ACC112 (cell line): Measurements from ENCODE around the gene VRTN.

Experiments used
- H2AFZ ChIP-seq: fragments of 200-600 bp; sonication (generic); one replicate; pipeline ENCODE4 v1.6.0; 2017; ENCODE audit warnings: antibody characterized with exemption, low read length; ENCODE audit not compliant: unreplicated experiment
- H3K27ac ChIP-seq: fragments of 200-600 bp; sonication (generic); 2 replicates; pipeline ENCODE4 v1.5.1; 2014; ENCODE audit warnings: low read depth, mild to moderate bottlenecking, antibody characterized with exemption, low read length, moderate library complexity
- H3K27me3 ChIP-seq: fragments of 200-600 bp; sonication (generic); 2 replicates; pipeline ENCODE4 v1.6.1; 2014; ENCODE audit warnings: mild to moderate bottlenecking, antibody characterized with exemption, low read length, moderate library complexity, mixed read lengths; ENCODE audit not compliant: insufficient read depth
- H3K36me3 ChIP-seq: fragments of 200-600 bp; sonication (generic); 2 replicates; pipeline ENCODE4 v1.6.1; 2016; ENCODE audit warnings: mild to moderate bottlenecking, antibody characterized with exemption, low read length, moderate library complexity, mixed read lengths; ENCODE audit not compliant: insufficient read depth
- H3K4me1 ChIP-seq: fragments of 200-600 bp; sonication (generic); one replicate; pipeline ENCODE4 v1.6.1; 2016; ENCODE audit warnings: low read length, mixed read lengths; ENCODE audit not compliant: insufficient read depth, unreplicated experiment, control insufficient read depth
- H3K4me3 ChIP-seq: fragments of 200-600 bp; sonication (generic); 2 replicates; pipeline ENCODE4 v1.5.1; 2014; ENCODE audit warnings: mild to moderate bottlenecking, low read depth, low read length
- H3K79me2 ChIP-seq: fragments of 200-600 bp; sonication (generic); one replicate; pipeline ENCODE4 v1.6.0; 2016; ENCODE audit warnings: low read length; ENCODE audit not compliant: control insufficient read depth, unreplicated experiment, insufficient read depth

VRTN gene

GRCh38 chr14:74349757-74350156 lies 1.5 kb downstream of the VRTN start:
- no peak overlapping the region for H3K4me3 ChIP-seq
- no peaks in the 10 kb centered on the region for H3K36me3 ChIP-seq
- H3K27me3 ChIP-seq = peaks cover 44% of the 10 kb centered on the region
- H3K79me2 ChIP-seq = no peaks in the 10 kb centered on the region
- H3K4me1 ChIP-seq = no peaks in the 10 kb centered on the region
- no peak overlapping the region for H3K27ac ChIP-seq
- no peak overlapping the region for H2AFZ ChIP-seq

- H3K27ac ChIP-seq = no peak overlapping the region
- H3K27me3 ChIP-seq = peaks cover 44% of the 10 kb centered on the region
- H3K4me3 ChIP-seq = no peak overlapping the region
- no peaks in the 10 kb centered on the region for H3K4me1 ChIP-seq
- no peaks in the 10 kb centered on the region for H3K79me2 ChIP-seq
- no peak overlapping the region for H2AFZ ChIP-seq
- H3K36me3 ChIP-seq = no peaks in the 10 kb centered on the region
Observed at GRCh38 chr14:74350211-74350927, 2.1 kb downstream of the VRTN start.

GRCh38 chr14:74350928-74351323 lies 2.7 kb downstream of the VRTN start:
- Histone ChIP-seq H3K36me3 (no peaks in the 10 kb centered on the region), H3K27me3 (peaks cover 44% of the 10 kb centered on the region), H2AFZ (no peak overlapping the region), H3K4me3 (no peak overlapping the region), H3K4me1 (no peaks in the 10 kb centered on the region), H3K27ac (no peak overlapping the region), H3K79me2 (no peaks in the 10 kb centered on the region)

GRCh38 chr14:74356892-74357575 lies 8.8 kb downstream of the VRTN start:
- Histone ChIP-seq H3K4me3 (no peak overlapping the region), H3K79me2 (no peaks in the 10 kb centered on the region), H2AFZ (no peak overlapping the region), H3K4me1 (no peaks in the 10 kb centered on the region), H3K36me3 (no peaks in the 10 kb centered on the region), H3K27me3 (no peaks in the 10 kb centered on the region), H3K27ac (no peak overlapping the region)

- H2AFZ ChIP-seq = no peak overlapping the region
- no peaks in the 10 kb centered on the region for H3K36me3 ChIP-seq
- no peaks in the 10 kb centered on the region for H3K4me1 ChIP-seq
- H3K4me3 ChIP-seq = no peak overlapping the region
- no peaks in the 10 kb centered on the region for H3K27me3 ChIP-seq
- no peak overlapping the region for H3K27ac ChIP-seq
- no peaks in the 10 kb centered on the region for H3K79me2 ChIP-seq
Observed at GRCh38 chr14:74357585-74357984, 9.3 kb downstream of the VRTN start.

- H2AFZ ChIP-seq = no peak overlapping the region
- H3K27me3 ChIP-seq = no peaks in the 10 kb centered on the region
- no peak overlapping the region for H3K27ac ChIP-seq
- H3K4me1 ChIP-seq = no peaks in the 10 kb centered on the region
- H3K79me2 ChIP-seq = no peaks in the 10 kb centered on the region
- no peak overlapping the region for H3K4me3 ChIP-seq
- no peaks in the 10 kb centered on the region for H3K36me3 ChIP-seq
Observed at GRCh38 chr14:74358176-74358829, 10.0 kb downstream of the VRTN start.

- no peaks in the 10 kb centered on the region for H3K4me1 ChIP-seq
- no peaks in the 10 kb centered on the region for H3K36me3 ChIP-seq
- H3K79me2 ChIP-seq = no peaks in the 10 kb centered on the region
- no peak overlapping the region for H3K4me3 ChIP-seq
- H3K27ac ChIP-seq = no peak overlapping the region
- no peak overlapping the region for H2AFZ ChIP-seq
- H3K27me3 ChIP-seq = 0 out of 2 replicates have a peak, but pooled peaks cover 7% of the 10 kb centered on the region
Observed at GRCh38 chr14:74360163-74360562, 11.9 kb downstream of the VRTN start.

GRCh38 chr14:74362361-74362915 lies 14.2 kb downstream of the VRTN start:
- Histone ChIP-seq H2AFZ (no peak overlapping the region), H3K36me3 (no peaks in the 10 kb centered on the region), H3K4me1 (no peaks in the 10 kb centered on the region), H3K27ac (no peak overlapping the region), H3K4me3 (no peak overlapping the region), H3K27me3 (0 out of 2 replicates have a peak, but pooled peaks cover 7% of the 10 kb centered on the region), H3K79me2 (no peaks in the 10 kb centered on the region)

GRCh38 chr14:74364271-74364880 lies 16.1 kb downstream of the VRTN start:
- Histone ChIP-seq H3K79me2 (no peaks in the 10 kb centered on the region), H3K27me3 (0 out of 2 replicates have a peak, but pooled peaks cover 7% of the 10 kb centered on the region), H3K4me1 (no peaks in the 10 kb centered on the region), H3K36me3 (no peaks in the 10 kb centered on the region), H3K4me3 (no peak overlapping the region), H2AFZ (no peak overlapping the region), H3K27ac (no peak overlapping the region)

GRCh38 chr14:74368026-74368425 lies 19.8 kb downstream of the VRTN start:
- no peaks in the 10 kb centered on the region for H3K36me3 ChIP-seq

More at GRCh38 chr14:74368026-74368425, 19.8 kb downstream of the VRTN start:
- Histone ChIP-seq H3K4me1 (no peaks in the 10 kb centered on the region), H3K27ac (no peak overlapping the region), H3K4me3 (no peak overlapping the region), H3K27me3 (0 out of 2 replicates have a peak, but pooled peaks cover 7% of the 10 kb centered on the region), H3K79me2 (no peaks in the 10 kb centered on the region), H2AFZ (no peak overlapping the region)
